Tibial nerve (tissue), 4 donors: ENCODE data around the gene NUP85. TPM values are rescaled to one million over a fixed set of nuclear protein-coding genes. Genes with fewer than 3 reads are reported as not detected.

Experiments
- DNase-seq, 2 donors: peaks; one replicate each; pipeline ENCODE4 v3.0.0-alpha.2; 2019; ENCODE audit warnings: low spot score in 2 of 2
- H3K27ac ChIP-seq, 4 donors: fragments of 200-600 bp; sonication (generic) in 3 of 4; one replicate each; pipeline ENCODE4 v1.5.1; 2017 to 2019; ENCODE audit warnings: mild to moderate bottlenecking in 1 of 4
- H3K27me3 ChIP-seq, 2 donors: fragments of 200-600 bp; sonication (generic) in 1 of 2; one replicate each; pipeline versions ENCODE4 v1.5.1 to v1.6.0; 2017 to 2019
- H3K36me3 ChIP-seq, 3 donors: fragments of 200-600 bp; sonication (generic); one replicate each; pipeline ENCODE4 v1.5.1; 2018 to 2019
- H3K4me1 ChIP-seq, 4 donors: fragments of 200-600 bp; sonication (generic) in 3 of 4; one replicate each; pipeline ENCODE4 v1.5.1; 2017 to 2019
- H3K4me3 ChIP-seq, 4 donors: fragments of 200-600 bp; sonication (generic) in 3 of 4; one replicate each; pipeline ENCODE4 v1.5.1; 2017 to 2019; ENCODE audit warnings: mild to moderate bottlenecking in 1 of 4, moderate library complexity in 1 of 4
- H3K9me3 ChIP-seq, 4 donors: fragments of 200-600 bp; sonication (generic) in 3 of 4; one replicate each; pipeline ENCODE4 v1.5.1; 2017 to 2019
- CTCF ChIP-seq, 5 experiments: fragments of 200-600 bp in 3 of 5; fragments of 450-650 bp in 2 of 5; sonication (generic) in 3 of 5; IDR thresholded peaks; one replicate each; pipeline ENCODE4 v1.5.1; 2016 to 2019; ENCODE audit warnings: antibody characterized with exemption in 5 of 5, mild to moderate bottlenecking in 3 of 5, moderate library complexity in 2 of 5
- EP300 ChIP-seq, 2 donors: sonication (generic); formaldehyde crosslinking; IDR thresholded peaks; one replicate each; pipeline ENCODE4 v1.6.1; 2017; ENCODE audit warnings: antibody characterized with exemption in 2 of 2, mild to moderate bottlenecking in 1 of 2
- POLR2A ChIP-seq, 2 donors: fragments of 450-650 bp; IDR thresholded peaks; one replicate each; pipeline ENCODE4 v1.6.1; 2017; ENCODE audit warnings: antibody characterized with exemption in 2 of 2, mild to moderate bottlenecking in 2 of 2, moderate library complexity in 2 of 2
- WGBS, 2 donors: methylation state at CpG; one replicate each; pipeline ENCODE4 v1.1.5; 2018; 5-methylcytosine and 5-hydroxymethylcytosine counted together
- total RNA-seq, 4 donors: library from RNA; depleted of rRNA; stranded (reverse); fragments of >200 nt; gene quantifications; one replicate each; pipeline ENCODE4 v1.1.0, GENCODE V29; 2016

The NUP85 gene
- total RNA-seq, 4 donors from 2014 or later, result 38.1 to 68.6 (median 53.2) TPM

DNA sequence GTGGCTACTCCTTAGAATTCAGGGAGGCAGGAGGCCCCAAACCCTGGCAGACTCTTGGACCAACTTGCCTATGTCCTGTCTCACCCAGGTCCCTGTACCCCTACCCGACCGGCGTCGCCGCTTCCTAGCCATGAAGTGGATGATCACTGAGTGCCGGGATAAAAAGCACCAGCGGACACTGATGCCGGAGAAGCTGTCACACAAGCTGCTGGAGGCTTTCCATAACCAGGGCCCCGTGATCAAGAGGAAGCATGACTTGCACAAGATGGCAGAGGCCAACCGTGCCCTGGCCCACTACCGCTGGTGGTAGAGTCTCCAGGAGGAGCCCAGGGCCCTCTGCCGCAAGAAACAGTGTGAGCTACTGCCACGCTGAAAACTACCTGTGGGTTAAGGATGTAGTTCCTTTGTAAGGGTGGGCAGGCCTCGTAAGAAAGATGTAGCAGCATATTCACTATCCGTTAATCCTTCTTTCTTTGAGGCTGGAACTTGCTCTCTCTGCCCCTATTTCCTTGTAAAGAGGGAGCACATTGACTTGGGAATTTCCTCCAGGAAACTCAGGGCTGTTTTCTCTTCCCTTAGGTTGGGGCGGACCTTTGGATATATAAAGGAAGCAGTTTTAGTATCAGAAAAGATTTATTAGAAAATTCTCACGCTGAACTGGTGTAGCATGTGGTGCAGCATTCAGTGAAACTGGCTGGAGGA lies 60.3 kb downstream of the NUP85 start:
- no peak for DNase-seq
- TF ChIP-seq CTCF (IDR thresholded peaks at IDR 0.05) (no peak), EP300 (IDR thresholded peaks at IDR 0.05) (no peak), POLR2A (IDR thresholded peaks at IDR 0.05) (no peak)
- Histone ChIP-seq H3K27me3 (no peaks in the 10 kb centered on the region), H3K9me3 (no peaks in the 10 kb centered on the region), H3K4me1 (peaks cover 0 to 41% (median 21%) of the 10 kb centered on the region in 4 donors), H3K4me3 (no peak overlapping the region), H3K27ac (no peak overlapping the region), H3K36me3 (peaks cover 0 to 50% (median 0%) of the 10 kb centered on the region in 3 donors)
- 91% methylated on average over 17 of the region's 17 CpGs for WGBS, 2 donors

DNA sequence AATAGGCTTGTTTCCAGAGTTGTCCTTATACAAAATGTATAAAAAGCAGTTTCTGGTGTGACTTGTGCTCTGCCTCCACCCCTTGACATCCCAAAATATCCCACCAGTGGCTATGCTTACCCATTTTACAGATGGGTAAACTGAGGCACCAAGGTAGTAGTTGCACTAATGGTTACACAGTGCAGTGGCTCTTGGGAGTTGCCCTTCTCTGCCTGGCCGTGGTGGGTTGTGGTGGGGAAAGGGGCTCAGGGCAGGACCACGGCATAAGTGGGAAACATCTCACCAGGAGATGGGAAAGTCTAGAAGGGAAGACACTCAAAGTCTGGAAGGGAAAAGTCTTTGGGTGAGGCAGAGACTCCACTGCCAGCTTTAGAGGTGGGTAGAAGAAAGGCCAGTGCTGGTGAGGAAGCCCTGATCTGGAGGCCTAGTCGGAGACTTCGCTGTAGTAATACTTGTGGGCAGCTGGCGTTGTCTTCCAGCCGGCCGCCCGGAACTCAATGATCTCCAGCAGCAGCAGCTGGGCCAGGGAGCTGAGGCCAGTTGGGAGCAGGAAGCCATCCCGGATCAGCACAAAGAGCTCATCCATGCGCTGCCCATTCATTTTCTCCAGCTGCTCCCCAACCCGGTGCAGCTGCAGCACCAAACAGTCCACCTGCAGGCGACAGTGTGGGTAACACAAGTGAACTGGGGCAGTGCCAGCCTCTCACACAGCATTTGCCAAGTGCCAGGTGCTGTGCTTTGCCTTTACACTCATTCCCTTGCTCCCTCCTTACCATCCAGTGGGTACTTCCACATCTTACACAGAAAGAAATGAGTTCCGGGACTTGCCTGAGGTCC lies 61.1 kb downstream of the NUP85 start:
- no peaks in the 10 kb centered on the region for H3K9me3 ChIP-seq
- H3K27me3 ChIP-seq, result no peaks in the 10 kb centered on the region
- no peak overlapping the region for H3K4me3 ChIP-seq
- no peak for DNase-seq
- H3K27ac ChIP-seq, result no peak overlapping the region
- WGBS, 2 donors, result 81 to 82% methylated on average over 13 of the region's 13 CpGs
- peaks cover 0 to 50% (median 0%) of the 10 kb centered on the region in 3 donors for H3K36me3 ChIP-seq
- H3K4me1 ChIP-seq, result peaks cover 0 to 40% (median 21%) of the 10 kb centered on the region in 4 donors
- TF ChIP-seq CTCF (IDR thresholded peaks at IDR 0.05) (no peak), POLR2A (IDR thresholded peaks at IDR 0.05) (no peak), EP300 (IDR thresholded peaks at IDR 0.05) (no peak)

- peaks cover 0 to 50% (median 0%) of the 10 kb centered on the region in 3 donors for H3K36me3 ChIP-seq
- 10 to 46% methylated on average over 2 of the region's 2 CpGs for WGBS, 2 donors
- DNase-seq, result no peak
Measured at GRCh38 chr17:75267153-75267410, 61.6 kb downstream of the NUP85 start.

GRCh38 chr17:75267411-75268232 lies 62.1 kb downstream of the NUP85 start:
- Histone ChIP-seq H3K4me1 (peaks cover 0 to 44% (median 19%) of the 10 kb centered on the region in 4 donors), H3K36me3 (peaks cover 0 to 54% (median 0%) of the 10 kb centered on the region in 3 donors), H3K4me3 (no peak overlapping the region), H3K27me3 (no peaks in the 10 kb centered on the region), H3K27ac (no peak overlapping the region), H3K9me3 (no peaks in the 10 kb centered on the region)
- WGBS, 2 donors, result 48 to 57% methylated on average over 10 to 12 of the region's 14 CpGs
- no peak for TF ChIP-seq CTCF (IDR thresholded peaks at IDR 0.05)
- TF ChIP-seq POLR2A (IDR thresholded peaks at IDR 0.05), result no peak
- no peak for TF ChIP-seq EP300 (IDR thresholded peaks at IDR 0.05)
- DNase-seq, result no peak

More at GRCh38 chr17:75267153-75267410, 61.6 kb downstream of the NUP85 start:
- Histone ChIP-seq H3K4me3 (no peak overlapping the region), H3K27ac (no peak overlapping the region), H3K4me1 (peaks cover 0 to 44% (median 22%) of the 10 kb centered on the region in 4 donors), H3K27me3 (no peaks in the 10 kb centered on the region), H3K9me3 (no peaks in the 10 kb centered on the region)
- no peak for TF ChIP-seq POLR2A (IDR thresholded peaks at IDR 0.05)
- no peak for TF ChIP-seq EP300 (IDR thresholded peaks at IDR 0.05)
- TF ChIP-seq CTCF (IDR thresholded peaks at IDR 0.05), result no peak
